ENCODE results near the gene TMTC2. TPM values are rescaled to one million over a fixed set of nuclear protein-coding genes. Genes with fewer than 3 reads are reported as not detected.

TMTC2 gene
- total RNA-seq, 6 experiments from 2014 or later = 0.74 to 1.9 (median 0.96) TPM

GRCh38 chr12:82797480-82797879 is 110.8 kb downstream of the TMTC2 start:
- Histone ChIP-seq H3K36me3 (no peaks in the 10 kb centered on the region), H3K27me3 (no peaks in the 10 kb centered on the region), H3K27ac (no peak overlapping the region), H3K4me1 (no peaks in the 10 kb centered on the region), H3K9me3 (no peaks in the 10 kb centered on the region), H3K4me3 (no peak overlapping the region)
- ATAC-seq (no peak), DNase-seq (no peak)
- intact Hi-C loops (cut with DNase I) = no loop called here
- no peak for TF ChIP-seq CTCF (IDR thresholded peaks at IDR 0.05)
- TF ChIP-seq POLR2A (IDR thresholded peaks at IDR 0.05) = no peak
- WGBS (ENCODE audit: insufficient coverage, low coverage, low lambda C conversion rate, missing lambda C conversion rate) = 85% methylated on average over 4 of the region's 4 CpGs

GRCh38 chr12:82800185-82800584 is 113.5 kb downstream of the TMTC2 start:
- ATAC-seq (no peak), DNase-seq (no peak)
- H3K27me3 ChIP-seq = no peaks in the 10 kb centered on the region
- intact Hi-C loops (cut with DNase I) = no loop called here
- TF ChIP-seq POLR2A (IDR thresholded peaks at IDR 0.05) (no peak), CTCF (IDR thresholded peaks at IDR 0.05) (no peak)
- no peak overlapping the region for H3K27ac ChIP-seq
- no peaks in the 10 kb centered on the region for H3K9me3 ChIP-seq
- H3K36me3 ChIP-seq = no peaks in the 10 kb centered on the region
- WGBS (ENCODE audit: insufficient coverage, low coverage, low lambda C conversion rate, missing lambda C conversion rate) = 100% methylated on average over 1 of the region's 2 CpGs
- no peak overlapping the region for H3K4me3 ChIP-seq
- no peaks in the 10 kb centered on the region for H3K4me1 ChIP-seq

DNA sequence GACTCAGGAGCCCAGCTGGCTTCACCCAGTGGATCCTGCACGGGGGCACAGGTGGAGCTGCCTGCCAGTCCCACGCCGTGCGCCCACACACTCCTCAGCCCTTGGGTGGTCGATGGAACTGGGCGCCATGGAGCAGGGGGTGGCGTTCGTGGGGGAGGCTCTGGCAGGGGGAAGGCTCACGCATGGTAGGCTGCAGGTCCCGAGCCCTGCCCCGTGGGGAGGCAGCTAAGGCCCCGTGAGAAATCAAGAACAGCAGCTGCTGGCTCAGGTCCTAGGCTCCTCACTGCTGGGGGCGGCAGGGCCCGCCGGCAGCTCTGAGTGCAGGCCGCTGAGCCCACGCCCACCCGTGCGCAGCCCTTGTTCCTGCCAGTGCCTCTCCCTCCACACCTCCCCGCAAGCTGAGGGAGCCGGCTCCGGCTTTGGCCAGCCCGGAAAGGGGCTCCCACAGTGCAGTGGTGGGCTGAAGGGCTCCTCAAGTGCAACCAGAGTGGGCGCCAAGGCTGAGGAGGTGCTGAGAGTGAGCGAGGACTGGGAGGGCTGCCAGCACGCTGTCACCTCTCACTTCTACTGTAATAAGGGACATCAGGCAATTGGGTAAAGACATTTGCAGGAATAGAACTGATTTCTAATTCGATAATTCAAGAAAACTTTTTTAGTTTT is 115.4 kb downstream of the TMTC2 start:
- TF ChIP-seq POLR2A (IDR thresholded peaks at IDR 0.05) (no peak), CTCF (IDR thresholded peaks at IDR 0.05) (no peak)
- H3K4me3 ChIP-seq = no peak overlapping the region
- no peaks in the 10 kb centered on the region for H3K27me3 ChIP-seq
- intact Hi-C loops (cut with DNase I) = no loop called here
- no peaks in the 10 kb centered on the region for H3K4me1 ChIP-seq
- no peak overlapping the region for H3K27ac ChIP-seq
- DNase-seq (no peak), ATAC-seq (no peak)
- 93% methylated on average over 12 of the region's 27 CpGs for WGBS (ENCODE audit: insufficient coverage, low coverage, low lambda C conversion rate, missing lambda C conversion rate)
- no peaks in the 10 kb centered on the region for H3K36me3 ChIP-seq
- no peaks in the 10 kb centered on the region for H3K9me3 ChIP-seq

- H3K27ac ChIP-seq = no peak overlapping the region
- no peaks in the 10 kb centered on the region for H3K27me3 ChIP-seq
- intact Hi-C loops (cut with DNase I) = no loop called here
- ATAC-seq (no peak), DNase-seq (no peak)
- H3K9me3 ChIP-seq = no peaks in the 10 kb centered on the region
- TF ChIP-seq POLR2A (IDR thresholded peaks at IDR 0.05) (no peak), CTCF (IDR thresholded peaks at IDR 0.05) (no peak)
- WGBS (ENCODE audit: insufficient coverage, low coverage, low lambda C conversion rate, missing lambda C conversion rate) = 62% methylated on average over 3 of the region's 3 CpGs
- no peak overlapping the region for H3K4me3 ChIP-seq
- no peaks in the 10 kb centered on the region for H3K4me1 ChIP-seq
- H3K36me3 ChIP-seq = no peaks in the 10 kb centered on the region
Observed at GRCh38 chr12:82803201-82803600, 116.5 kb downstream of the TMTC2 start.
